PC-3 (cell line): ENCODE results near the gene FUT8. TPM values are rescaled to one million over a fixed set of nuclear protein-coding genes. Genes with fewer than 3 reads are reported as not detected.

ENCODE experiments used
- ATAC-seq: fragments of 200-7000 bp; cut with Tn5 transposase; 2 replicates; pipeline ENCODE4 v1.9.1; 2020; ENCODE audit warnings: mild to moderate bottlenecking, moderate library complexity
- BruUV-seq: library from RNA; stranded (reverse); fragments of 400-500 nt; replicated peaks from 2 replicates; lab custom pipeline; 2021; lab: Mats Ljungman, UMichigan
- CTCF ChIA-PET: fragments of 300-600 bp; sonication (Branson Sonifier 250); formaldehyde crosslinking; loops from one replicate; lab custom pipeline; 2022; ENCODE audit warnings: antibody characterized with exemption; lab: Charles Lee
- POLR2A ChIA-PET: fragments of 300-600 bp; sonication (Branson Sonifier 250); formaldehyde crosslinking; loops from one replicate; lab custom pipeline; 2022; ENCODE audit warnings: antibody characterized with exemption; ENCODE audit not compliant: unreplicated experiment; lab: Charles Lee
- DNase-seq: peaks from one replicate; pipeline ENCODE4 v3.0.0-alpha.2; 2015
- H2AFZ ChIP-seq: fragments of 300-600 bp; sonication (generic); 2 replicates; pipeline ENCODE4 v1.6.0; 2016; ENCODE audit warnings: antibody characterized with exemption, low read length
- H3F3A ChIP-seq: fragments of 300-600 bp; sonication (generic); one replicate; pipeline ENCODE4 v1.6.0; 2017; ENCODE audit warnings: antibody characterized with exemption, low read length, control low read depth, mild to moderate bottlenecking; ENCODE audit not compliant: unreplicated experiment
- H3K27ac ChIP-seq: fragments of 300-600 bp; sonication (generic); 2 replicates; pipeline ENCODE4 v1.5.1; 2016; ENCODE audit warnings: mild to moderate bottlenecking, low read length
- H3K27me3 ChIP-seq: fragments of 300-600 bp; sonication (generic); 2 replicates; pipeline ENCODE4 v1.6.1; 2016; ENCODE audit warnings: low read length, mixed read lengths
- H3K36me3 ChIP-seq: fragments of 300-600 bp; sonication (generic); 2 replicates; pipeline ENCODE4 v1.6.1; 2016; ENCODE audit warnings: low read depth, mixed run types, low read length, mixed read lengths
- H3K4me1 ChIP-seq: fragments of 300-600 bp; sonication (generic); 2 replicates; pipeline ENCODE4 v1.5.1; 2016; ENCODE audit warnings: low read length; ENCODE audit not compliant: insufficient read depth
- H3K4me2 ChIP-seq: fragments of 300-600 bp; sonication (generic); 2 replicates; pipeline ENCODE4 v1.6.0; 2016; ENCODE audit warnings: low read length
- H3K4me3 ChIP-seq: fragments of 300-600 bp; sonication (generic); 2 replicates; pipeline ENCODE4 v1.5.1; 2016; ENCODE audit warnings: mild to moderate bottlenecking, low read length, mixed read lengths
- H3K79me2 ChIP-seq: fragments of 300-600 bp; sonication (generic); 2 replicates; pipeline ENCODE4 v1.6.1; 2017; ENCODE audit warnings: low read length, mixed read lengths
- H3K9ac ChIP-seq: fragments of 300-600 bp; sonication (generic); 2 replicates; pipeline ENCODE4 v1.6.0; 2016; ENCODE audit warnings: mild to moderate bottlenecking, low read length
- H3K9me2 ChIP-seq: fragments of 300-600 bp; sonication (generic); replicated peaks from 2 replicates; pipeline ENCODE4 v1.6.1; 2016; ENCODE audit warnings: mixed run types, low read length, mixed read lengths
- H3K9me3 ChIP-seq: fragments of 300-600 bp; sonication (generic); 2 replicates; pipeline ENCODE4 v1.6.1; 2016; ENCODE audit warnings: low read length, mixed read lengths
- H4K20me1 ChIP-seq: fragments of 300-600 bp; sonication (generic); 2 replicates; pipeline ENCODE4 v1.6.1; 2016; ENCODE audit warnings: low read length, mixed read lengths
- CTCF ChIP-seq: fragments of 300-600 bp; sonication (generic); conservative IDR thresholded peaks from 2 replicates; pipeline ENCODE4 v1.5.1; 2017; ENCODE audit warnings: antibody characterized with exemption, low read depth, mild to moderate bottlenecking, low read length
- EZH2 ChIP-seq: fragments of 300-600 bp; sonication (generic); IDR thresholded peaks from one replicate; pipeline ENCODE4 v1.6.1; 2017; ENCODE audit warnings: antibody characterized with exemption, mild to moderate bottlenecking, low read length; ENCODE audit not compliant: unreplicated experiment
- EZH2phosphoT487 ChIP-seq: fragments of 300-600 bp; sonication (generic); IDR thresholded peaks from 2 replicates; pipeline ENCODE4 v1.6.1; 2018; ENCODE audit warnings: mild to moderate bottlenecking, antibody characterized with exemption, low read length, borderline replicate concordance
- intact Hi-C: fragments of 100-400 bp; cut with micrococcal nuclease; formaldehyde crosslinking; loops from 2 replicates; pipeline ENCODE4 v1.9.0; 2023
- total RNA-seq: library from RNA; depleted of rRNA; stranded (reverse); fragments of >200 nt; gene quantifications from 2 replicates; pipeline ENCODE4 v1.2.3, GENCODE V29; 2014

FUT8 gene
- total RNA-seq, 1 experiment from 2014 or later: 132 TPM

- Histone ChIP-seq H3K4me1 (peaks cover 15% of the 10 kb centered on the region), H3K36me3 (no peaks in the 10 kb centered on the region), H3K27me3 (no peaks in the 10 kb centered on the region), H3K9ac (no peak overlapping the region), H3K79me2 (no peaks in the 10 kb centered on the region), H4K20me1 (no peaks in the 10 kb centered on the region), H3K9me3 (no peaks in the 10 kb centered on the region), H3K27ac (no peak overlapping the region), H3K4me3 (no peak overlapping the region), H2AFZ (no peak overlapping the region), H3K9me2 (no peaks in the 10 kb centered on the region), H3F3A (no peaks in the 10 kb centered on the region), H3K4me2 (peak overlapping the region; percentile 27)
- ATAC-seq (peak; percentile 51), DNase-seq (no peak)
- POLR2A ChIA-PET: no interaction called here
- intact Hi-C loops: loop anchor here (5.0 kb wide), 2 partner anchors 99 to 359 kb away; no protein-coding TSS in a partner anchor
- TF ChIP-seq EZH2phosphoT487 (no peak), EZH2 (no peak), CTCF (no peak)
- BruUV-seq: TSS peak; percentile 97
- CTCF ChIA-PET: interaction anchor here (0.6 kb wide), 1 partner anchor 57 kb away, joined by 6 read pairs; no protein-coding TSS in a partner anchor
These were observed 363.8 kb downstream of the FUT8 start for GRCh38 chr14:65776193-65776852.

GRCh38 chr14:65780566-65780965, 368.0 kb downstream of the FUT8 start:
- Histone ChIP-seq H2AFZ (no peak overlapping the region), H3K9me3 (no peaks in the 10 kb centered on the region), H3K27me3 (no peaks in the 10 kb centered on the region), H4K20me1 (no peaks in the 10 kb centered on the region), H3F3A (no peaks in the 10 kb centered on the region), H3K27ac (no peak overlapping the region), H3K4me2 (no peak overlapping the region), H3K79me2 (no peaks in the 10 kb centered on the region), H3K9ac (no peak overlapping the region), H3K9me2 (no peaks in the 10 kb centered on the region), H3K4me3 (no peak overlapping the region), H3K36me3 (no peaks in the 10 kb centered on the region), H3K4me1 (peaks cover 6% of the 10 kb centered on the region)
- ChIA-PET POLR2A (no interaction called here), CTCF (no interaction called here)
- ATAC-seq (no peak), DNase-seq (no peak)
- TF ChIP-seq EZH2phosphoT487 (no peak), CTCF (no peak), EZH2 (no peak)
- intact Hi-C loops: no loop called here
- BruUV-seq: no TSS peak

- ChIA-PET CTCF (no interaction called here), POLR2A (no interaction called here)
- Histone ChIP-seq H3K9me2 (0 out of 2 replicates have a peak, but pooled peaks cover 4% of the 10 kb centered on the region), H3K79me2 (no peaks in the 10 kb centered on the region), H3K4me1 (no peaks in the 10 kb centered on the region), H3K9me3 (no peaks in the 10 kb centered on the region), H3K4me2 (no peak overlapping the region), H3K9ac (no peak overlapping the region), H3F3A (no peaks in the 10 kb centered on the region), H3K27ac (no peak overlapping the region), H2AFZ (no peak overlapping the region), H3K36me3 (no peaks in the 10 kb centered on the region), H3K27me3 (no peaks in the 10 kb centered on the region), H4K20me1 (no peaks in the 10 kb centered on the region), H3K4me3 (no peak overlapping the region)
- BruUV-seq: no TSS peak
- ATAC-seq (no peak), DNase-seq (no peak)
- intact Hi-C loops: no loop called here
- TF ChIP-seq EZH2 (no peak), CTCF (no peak), EZH2phosphoT487 (no peak)
These were observed 370.6 kb downstream of the FUT8 start for GRCh38 chr14:65783101-65783500.
